HCT116 (cell line): ENCODE results near the gene PRKD2. TPM values are rescaled to one million over a fixed set of nuclear protein-coding genes. Genes with fewer than 3 reads are reported as not detected.

Source experiments
- ATAC-seq: fragments of 200-7000 bp; cut with Tn5 transposase; 2 replicates; pipeline ENCODE4 v1.9.1; 2020; ENCODE audit warnings: mild to moderate bottlenecking, moderate library complexity
- BruUV-seq: library from RNA; stranded (reverse); fragments of 400-500 nt; replicated peaks from 2 replicates; lab custom pipeline; 2021; lab: Mats Ljungman, UMichigan
- CTCF ChIA-PET: fragments of 300-600 bp; sonication (Branson Sonifier 250); formaldehyde crosslinking; loops from one replicate; lab custom pipeline; 2021; ENCODE audit warnings: antibody characterized with exemption; lab: Charles Lee
- POLR2A ChIA-PET: fragments of 300-600, 350-600 bp; sonication (Branson Sonifier 250); formaldehyde crosslinking; loops from one replicate; lab custom pipeline; 2021; ENCODE audit warnings: antibody characterized with exemption; lab: Charles Lee
- RAD21 ChIA-PET, 2 experiments: fragments of 300-600 bp; sonication (Branson Sonifier 250); formaldehyde crosslinking; loops; one replicate each; lab custom pipeline; 2023; ENCODE audit warnings: low total read pairs in 2 of 2; ENCODE audit not compliant: uncharacterized antibody in 2 of 2, unreplicated experiment in 2 of 2, low non-redundant PET in 1 of 2; lab: Charles Lee
- DNase-seq: peaks from one replicate; pipeline ENCODE4 v3.0.0-alpha.2; 2010; ENCODE audit warnings: low read depth, low spot score
- H2AFZ ChIP-seq: fragments of 200-600 bp; shearing (Covaris generic), sonication (generic); 2 replicates; pipeline ENCODE4 v1.6.1; 2017; ENCODE audit warnings: low read depth, mixed run types, mixed read lengths, antibody characterized with exemption, low read length; ENCODE audit not compliant: poor library complexity, severe bottlenecking
- H3K27ac ChIP-seq: 2 replicates; pipeline ENCODE4 v1.5.1; 2012; ENCODE audit warnings: low read depth, low read length
- H3K27me3 ChIP-seq: fragments of 200-600 bp; sonication (generic); 2 replicates; pipeline ENCODE4 v1.6.1; 2016; ENCODE audit warnings: mixed run types, low read length, mixed read lengths; ENCODE audit not compliant: insufficient read depth
- H3K36me3 ChIP-seq, 2 experiments: fragments of 200-500 bp in 1 of 2; fragments of 200-600 bp in 1 of 2; sonication (Bioruptor generic) in 1 of 2; sonication (generic) in 1 of 2; 2 replicates each; pipeline versions ENCODE4 v1.5.1 to v1.6.1; 2014 to 2016; ENCODE audit warnings: low read length in 2 of 2, inconsistent platforms in 1 of 2, mixed read lengths in 1 of 2, mixed run types in 1 of 2; ENCODE audit not compliant: insufficient read depth in 2 of 2, control insufficient read depth in 1 of 2
- H3K4me1 ChIP-seq, 2 experiments: fragments of 200-600 bp in 1 of 2; sonication (generic) in 1 of 2; 2 replicates each; pipeline versions ENCODE4 v1.5.1 to v1.6.1; 2012 to 2017; ENCODE audit warnings: low read length in 2 of 2, inconsistent platforms in 1 of 2, mild to moderate bottlenecking in 1 of 2, mixed read lengths in 1 of 2, mixed run types in 1 of 2, moderate library complexity in 1 of 2; ENCODE audit not compliant: insufficient read depth in 2 of 2, control insufficient read depth in 1 of 2
- H3K4me2 ChIP-seq: fragments of 200-600 bp; sonication (generic); 2 replicates; pipeline ENCODE4 v1.6.1; 2017; ENCODE audit warnings: mixed run types, low read length, mixed read lengths
- H3K4me3 ChIP-seq, 2 experiments: fragments of 200-600 bp in 1 of 2; sonication (generic) in 1 of 2; replicated peaks in 1 of 2; 2 replicates each; pipeline ENCODE4 v1.5.1; 2011 to 2016; ENCODE audit warnings: low read length in 2 of 2, control low read depth in 1 of 2, low read depth in 1 of 2, mild to moderate bottlenecking in 1 of 2, mixed read lengths in 1 of 2, mixed run types in 1 of 2
- H3K79me2 ChIP-seq: fragments of 200-600 bp; sonication (generic); 2 replicates; pipeline ENCODE4 v1.6.1; 2017; ENCODE audit warnings: mild to moderate bottlenecking, mixed run types, low read length, moderate library complexity, mixed read lengths; ENCODE audit not compliant: insufficient read depth
- H3K9ac ChIP-seq: fragments of 200-600 bp; sonication (generic); 2 replicates; pipeline ENCODE4 v1.6.1; 2016; ENCODE audit warnings: low read length, mixed read lengths
- H3K9me2 ChIP-seq: fragments of 200-600 bp; sonication (generic), shearing (Covaris generic); 2 replicates; pipeline ENCODE4 v1.6.1; 2017; ENCODE audit warnings: mixed run types, mild to moderate bottlenecking, moderate library complexity; ENCODE audit not compliant: insufficient read depth
- H3K9me3 ChIP-seq, 2 experiments: fragments of 200-500 bp in 1 of 2; fragments of 200-600 bp in 1 of 2; sonication (Bioruptor generic) in 1 of 2; sonication (generic) in 1 of 2; 2 replicates each; pipeline ENCODE4 v1.6.1; 2014 to 2017; ENCODE audit warnings: low read length in 2 of 2, mixed read lengths in 2 of 2, inconsistent platforms in 1 of 2, low read depth in 1 of 2, mild to moderate bottlenecking in 1 of 2, mixed run types in 1 of 2, moderate library complexity in 1 of 2; ENCODE audit not compliant: control insufficient read depth in 1 of 2, insufficient read depth in 1 of 2
- H4K20me1 ChIP-seq: fragments of 200-600 bp; sonication (generic), shearing (Covaris generic); 2 replicates; pipeline ENCODE4 v1.6.1; 2017; ENCODE audit warnings: mixed run types, mild to moderate bottlenecking, moderate library complexity; ENCODE audit not compliant: insufficient read depth
- CBX3 ChIP-seq: IDR thresholded peaks from 2 replicates; pipeline ENCODE4 v1.6.1; 2012; ENCODE audit warnings: low read depth
- CEBPB ChIP-seq: IDR thresholded peaks from 2 replicates; pipeline ENCODE4 v1.6.1; 2012; ENCODE audit warnings: low read depth
- EGR1 ChIP-seq: IDR thresholded peaks from 2 replicates; pipeline ENCODE4 v1.6.1; 2012; ENCODE audit warnings: low read depth
- EZH2 ChIP-seq: fragments of 200-600 bp; sonication (generic); IDR thresholded peaks from 2 replicates; pipeline ENCODE4 v1.6.1; 2017; ENCODE audit warnings: antibody characterized with exemption, mixed run types
- FOSL1 ChIP-seq: IDR thresholded peaks from 2 replicates; pipeline ENCODE4 v1.6.1; 2012; ENCODE audit warnings: low read depth
- POLR2A ChIP-seq: IDR thresholded peaks from 2 replicates; pipeline ENCODE4 v1.7.0; 2011; ENCODE audit warnings: borderline replicate concordance; ENCODE audit not compliant: insufficient read depth, insufficient read length; ENCODE audit errors: extremely low read depth
- RAD21 ChIP-seq: IDR thresholded peaks from 2 replicates; pipeline ENCODE4 v1.6.1; 2012; ENCODE audit warnings: low read depth, mild to moderate bottlenecking
- SP1 ChIP-seq: IDR thresholded peaks from 2 replicates; pipeline ENCODE4 v1.6.1; 2012; ENCODE audit warnings: low read depth
- SRF ChIP-seq: IDR thresholded peaks from 2 replicates; pipeline ENCODE4 v1.6.1; 2012; ENCODE audit warnings: low read depth
- YY1 ChIP-seq: IDR thresholded peaks from 2 replicates; pipeline ENCODE4 v1.6.1; 2011; ENCODE audit warnings: low read length, low read depth, moderate library complexity, mild to moderate bottlenecking; ENCODE audit not compliant: insufficient replicate concordance; ENCODE audit errors: extremely low read depth
- ZFX ChIP-seq: fragments of 450-650 bp; IDR thresholded peaks from 2 replicates; pipeline ENCODE4 v1.6.1; 2017
- ZNF274 ChIP-seq: fragments of 200-500 bp; sonication (Bioruptor generic); IDR thresholded peaks from 2 replicates; pipeline ENCODE4 v1.6.1; 2014; ENCODE audit warnings: mild to moderate bottlenecking, low read depth, low read length, inconsistent platforms
- intact Hi-C: fragments of 100-400 bp; cut with micrococcal nuclease; formaldehyde crosslinking; loops from 2 replicates; pipeline ENCODE4 v1.10.0; 2022
- total RNA-seq: library from RNA; stranded (reverse); gene quantifications from one replicate; pipeline ENCODE4 v1.2.1, GENCODE V29; 2021; ENCODE audit not compliant: unreplicated experiment
- TF ChIP-seq, protein P1 (sequence below): IDR thresholded peaks from 2 replicates; pipeline ENCODE4 v1.6.1; 2012
- TF ChIP-seq, protein P2 (sequence below), 3 experiments: fragments of 200-600 bp in 1 of 3; sonication (generic) in 1 of 3; IDR thresholded peaks in 2 of 3; conservative IDR thresholded peaks in 1 of 3; 2 replicates each; pipeline ENCODE4 v1.5.1; 2012 to 2017; ENCODE audit warnings: low read depth in 2 of 3, low read length in 2 of 3, antibody characterized with exemption in 1 of 3, borderline replicate concordance in 1 of 3, control low read depth in 1 of 3, mild to moderate bottlenecking in 1 of 3, mixed read lengths in 1 of 3, mixed run types in 1 of 3, moderate library complexity in 1 of 3; ENCODE audit not compliant: insufficient read depth in 1 of 3
- TF ChIP-seq, protein P3 (sequence below): IDR thresholded peaks from 2 replicates; pipeline ENCODE4 v1.6.1; 2012; ENCODE audit warnings: low read depth
- TF ChIP-seq, protein P4 (sequence below): IDR thresholded peaks from 2 replicates; pipeline ENCODE4 v1.6.1; 2011; ENCODE audit warnings: mild to moderate bottlenecking, low read length, moderate library complexity; ENCODE audit not compliant: insufficient replicate concordance; ENCODE audit errors: extremely low read depth

Gene PRKD2
- total RNA-seq, 1 experiment from 2014 or later: 73.5 TPM

GRCh38 chr19:46629546-46630025 is 87.3 kb downstream of the PRKD2 start:
- intact Hi-C loops: no loop called here
- BruUV-seq: no TSS peak
- H3K9ac ChIP-seq: no peak overlapping the region
- no peak overlapping the region for H3K4me2 ChIP-seq
- ChIA-PET CTCF (interaction anchor here (1.1 to 1.6 kb wide), 2 partner anchors 15 to 32 kb away, joined by 4 to 6 read pairs; partner anchors contain the start of gene DACT3), POLR2A (no interaction called here), RAD21 (no interaction called here)
- peaks cover 8 to 25% of the 10 kb centered on the region in 2 experiments; a peak in 3 of 4 replicates for H3K4me1 ChIP-seq
- H3K79me2 ChIP-seq: no peaks in the 10 kb centered on the region
- no peak overlapping the region for H3K4me3 ChIP-seq
- H4K20me1 ChIP-seq: no peaks in the 10 kb centered on the region
- ATAC-seq (no peak), DNase-seq (no peak)
- no peak overlapping the region for H3K27ac ChIP-seq
- no peak for TF ChIP-seq ZNF274
- TF ChIP-seq, protein P1, sequence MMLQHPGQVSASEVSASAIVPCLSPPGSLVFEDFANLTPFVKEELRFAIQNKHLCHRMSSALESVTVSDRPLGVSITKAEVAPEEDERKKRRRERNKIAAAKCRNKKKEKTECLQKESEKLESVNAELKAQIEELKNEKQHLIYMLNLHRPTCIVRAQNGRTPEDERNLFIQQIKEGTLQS: no peak
- TF ChIP-seq, protein P2, sequence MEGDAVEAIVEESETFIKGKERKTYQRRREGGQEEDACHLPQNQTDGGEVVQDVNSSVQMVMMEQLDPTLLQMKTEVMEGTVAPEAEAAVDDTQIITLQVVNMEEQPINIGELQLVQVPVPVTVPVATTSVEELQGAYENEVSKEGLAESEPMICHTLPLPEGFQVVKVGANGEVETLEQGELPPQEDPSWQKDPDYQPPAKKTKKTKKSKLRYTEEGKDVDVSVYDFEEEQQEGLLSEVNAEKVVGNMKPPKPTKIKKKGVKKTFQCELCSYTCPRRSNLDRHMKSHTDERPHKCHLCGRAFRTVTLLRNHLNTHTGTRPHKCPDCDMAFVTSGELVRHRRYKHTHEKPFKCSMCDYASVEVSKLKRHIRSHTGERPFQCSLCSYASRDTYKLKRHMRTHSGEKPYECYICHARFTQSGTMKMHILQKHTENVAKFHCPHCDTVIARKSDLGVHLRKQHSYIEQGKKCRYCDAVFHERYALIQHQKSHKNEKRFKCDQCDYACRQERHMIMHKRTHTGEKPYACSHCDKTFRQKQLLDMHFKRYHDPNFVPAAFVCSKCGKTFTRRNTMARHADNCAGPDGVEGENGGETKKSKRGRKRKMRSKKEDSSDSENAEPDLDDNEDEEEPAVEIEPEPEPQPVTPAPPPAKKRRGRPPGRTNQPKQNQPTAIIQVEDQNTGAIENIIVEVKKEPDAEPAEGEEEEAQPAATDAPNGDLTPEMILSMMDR (IDR thresholded peaks at IDR 0.05 in 2 of 3, conservative IDR thresholded peaks at IDR 0.05 in 1 of 3; ENCODE audit: borderline replicate concordance in 1 of 3, insufficient read depth in 1 of 3, low read depth in 2 of 3, low read length in 2 of 3): no peak
- TF ChIP-seq, protein P3, sequence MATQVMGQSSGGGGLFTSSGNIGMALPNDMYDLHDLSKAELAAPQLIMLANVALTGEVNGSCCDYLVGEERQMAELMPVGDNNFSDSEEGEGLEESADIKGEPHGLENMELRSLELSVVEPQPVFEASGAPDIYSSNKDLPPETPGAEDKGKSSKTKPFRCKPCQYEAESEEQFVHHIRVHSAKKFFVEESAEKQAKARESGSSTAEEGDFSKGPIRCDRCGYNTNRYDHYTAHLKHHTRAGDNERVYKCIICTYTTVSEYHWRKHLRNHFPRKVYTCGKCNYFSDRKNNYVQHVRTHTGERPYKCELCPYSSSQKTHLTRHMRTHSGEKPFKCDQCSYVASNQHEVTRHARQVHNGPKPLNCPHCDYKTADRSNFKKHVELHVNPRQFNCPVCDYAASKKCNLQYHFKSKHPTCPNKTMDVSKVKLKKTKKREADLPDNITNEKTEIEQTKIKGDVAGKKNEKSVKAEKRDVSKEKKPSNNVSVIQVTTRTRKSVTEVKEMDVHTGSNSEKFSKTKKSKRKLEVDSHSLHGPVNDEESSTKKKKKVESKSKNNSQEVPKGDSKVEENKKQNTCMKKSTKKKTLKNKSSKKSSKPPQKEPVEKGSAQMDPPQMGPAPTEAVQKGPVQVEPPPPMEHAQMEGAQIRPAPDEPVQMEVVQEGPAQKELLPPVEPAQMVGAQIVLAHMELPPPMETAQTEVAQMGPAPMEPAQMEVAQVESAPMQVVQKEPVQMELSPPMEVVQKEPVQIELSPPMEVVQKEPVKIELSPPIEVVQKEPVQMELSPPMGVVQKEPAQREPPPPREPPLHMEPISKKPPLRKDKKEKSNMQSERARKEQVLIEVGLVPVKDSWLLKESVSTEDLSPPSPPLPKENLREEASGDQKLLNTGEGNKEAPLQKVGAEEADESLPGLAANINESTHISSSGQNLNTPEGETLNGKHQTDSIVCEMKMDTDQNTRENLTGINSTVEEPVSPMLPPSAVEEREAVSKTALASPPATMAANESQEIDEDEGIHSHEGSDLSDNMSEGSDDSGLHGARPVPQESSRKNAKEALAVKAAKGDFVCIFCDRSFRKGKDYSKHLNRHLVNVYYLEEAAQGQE: no peak
- TF ChIP-seq CBX3: no peak
- no peak for TF ChIP-seq CEBPB
- TF ChIP-seq SP1: no peak
- TF ChIP-seq RAD21: no peak
- TF ChIP-seq EZH2: no peak
- TF ChIP-seq SRF: no peak
- no peak for TF ChIP-seq EGR1
- no peak for TF ChIP-seq POLR2A
- TF ChIP-seq, protein P4, sequence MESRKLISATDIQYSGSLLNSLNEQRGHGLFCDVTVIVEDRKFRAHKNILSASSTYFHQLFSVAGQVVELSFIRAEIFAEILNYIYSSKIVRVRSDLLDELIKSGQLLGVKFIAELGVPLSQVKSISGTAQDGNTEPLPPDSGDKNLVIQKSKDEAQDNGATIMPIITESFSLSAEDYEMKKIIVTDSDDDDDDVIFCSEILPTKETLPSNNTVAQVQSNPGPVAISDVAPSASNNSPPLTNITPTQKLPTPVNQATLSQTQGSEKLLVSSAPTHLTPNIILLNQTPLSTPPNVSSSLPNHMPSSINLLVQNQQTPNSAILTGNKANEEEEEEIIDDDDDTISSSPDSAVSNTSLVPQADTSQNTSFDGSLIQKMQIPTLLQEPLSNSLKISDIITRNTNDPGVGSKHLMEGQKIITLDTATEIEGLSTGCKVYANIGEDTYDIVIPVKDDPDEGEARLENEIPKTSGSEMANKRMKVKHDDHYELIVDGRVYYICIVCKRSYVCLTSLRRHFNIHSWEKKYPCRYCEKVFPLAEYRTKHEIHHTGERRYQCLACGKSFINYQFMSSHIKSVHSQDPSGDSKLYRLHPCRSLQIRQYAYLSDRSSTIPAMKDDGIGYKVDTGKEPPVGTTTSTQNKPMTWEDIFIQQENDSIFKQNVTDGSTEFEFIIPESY: no peak
- no peak for TF ChIP-seq ZFX
- no peak for TF ChIP-seq FOSL1
- no peak for TF ChIP-seq YY1
- H2AFZ ChIP-seq: no peak overlapping the region
- no peaks in the 10 kb centered on the region for H3K27me3 ChIP-seq
- no peaks in the 10 kb centered on the region for H3K9me3 ChIP-seq
- H3K36me3 ChIP-seq: no peaks in the 10 kb centered on the region
- H3K9me2 ChIP-seq: no peaks in the 10 kb centered on the region
